Fibroblast of skin of left biceps (primary cell): ENCODE results near the gene TACC2.
A peak's percentile ranks its signal among the peaks of the same experiment; 100 is the strongest.
"Not testable (repeated sequence)": the region's sequence is repeated elsewhere in the genome, so short reads cannot be mapped to it uniquely, and the experiment has no call there.

Experiments used
- DNase-seq, 2 experiments: peaks; one replicate each; pipeline ENCODE4 v3.0.0-alpha.2; 2013; ENCODE audit warnings: low read depth in 2 of 2

The TACC2 gene

DNA sequence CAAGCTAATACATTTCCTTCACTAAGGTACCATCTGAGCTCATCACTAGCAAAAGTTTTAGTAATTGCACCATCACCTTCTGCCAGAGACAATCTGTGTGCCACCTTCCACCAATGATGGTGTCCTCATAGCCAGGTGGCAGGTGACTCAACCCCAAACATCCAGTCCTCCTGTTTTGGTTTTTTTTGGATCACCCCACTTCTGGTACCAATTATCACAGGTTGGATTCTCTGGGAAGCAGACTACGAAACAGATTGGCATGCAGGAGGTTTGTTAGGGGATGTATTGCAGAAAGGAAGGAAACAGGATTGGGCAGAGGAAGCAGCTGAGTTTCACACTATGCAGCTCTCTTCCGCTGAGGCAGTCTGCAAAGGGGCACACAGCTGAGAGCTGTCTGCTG, 4.5 kb upstream of the TACC2 start:
- no peak for DNase-seq

DNA sequence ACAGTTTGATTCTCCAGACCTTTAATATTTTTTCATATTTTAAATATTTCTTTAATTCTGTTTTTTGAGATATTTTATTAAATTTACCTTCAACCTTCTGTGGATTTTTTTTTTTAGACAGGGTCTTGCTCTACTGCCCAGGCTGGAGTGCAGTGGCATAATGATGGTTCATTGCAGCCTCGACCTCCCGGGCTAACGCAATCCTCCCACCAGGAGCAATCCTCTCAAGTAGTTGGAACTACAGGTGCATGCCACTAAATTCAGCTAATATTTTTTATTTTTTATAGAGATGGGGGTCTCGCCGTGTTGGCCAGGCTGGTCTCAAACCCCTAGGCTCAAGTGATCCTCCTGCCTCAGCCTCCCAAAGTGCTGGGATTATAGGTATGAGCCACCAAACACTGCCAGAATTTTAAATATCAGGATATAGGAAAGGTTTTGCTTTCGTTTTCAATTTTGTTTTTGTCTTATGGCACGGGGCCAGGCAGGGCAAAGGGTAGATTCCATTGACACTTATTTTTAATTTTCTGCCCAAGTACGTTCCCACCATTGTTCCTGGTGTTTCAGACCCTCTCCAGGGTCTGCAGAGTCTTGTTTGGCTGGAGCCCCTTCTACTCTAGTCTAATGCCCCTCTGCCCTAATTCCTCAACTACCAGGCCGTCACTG, 1.2 kb downstream of the TACC2 start:
- DNase-seq, result no peak

DNA sequence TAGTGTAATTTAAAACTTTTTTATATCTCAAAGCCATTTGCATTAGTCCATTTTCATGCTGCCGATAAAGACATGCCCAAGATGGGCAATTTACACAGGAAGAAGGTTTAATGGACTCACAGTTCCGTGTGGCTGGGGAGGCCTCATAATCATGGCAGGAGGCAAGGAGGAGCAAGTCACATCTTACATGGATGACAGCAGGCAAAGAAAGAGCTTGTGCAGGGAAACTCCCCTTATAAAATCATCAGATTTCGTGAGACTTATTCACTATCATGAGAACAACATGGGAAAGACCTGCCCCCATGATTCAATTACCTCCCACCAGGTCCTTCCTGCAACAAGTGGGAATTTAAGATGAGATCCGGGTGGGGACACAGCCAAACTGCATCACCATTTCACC, 2.8 kb downstream of the TACC2 start:
- not testable (repeated sequence) for DNase-seq

DNA sequence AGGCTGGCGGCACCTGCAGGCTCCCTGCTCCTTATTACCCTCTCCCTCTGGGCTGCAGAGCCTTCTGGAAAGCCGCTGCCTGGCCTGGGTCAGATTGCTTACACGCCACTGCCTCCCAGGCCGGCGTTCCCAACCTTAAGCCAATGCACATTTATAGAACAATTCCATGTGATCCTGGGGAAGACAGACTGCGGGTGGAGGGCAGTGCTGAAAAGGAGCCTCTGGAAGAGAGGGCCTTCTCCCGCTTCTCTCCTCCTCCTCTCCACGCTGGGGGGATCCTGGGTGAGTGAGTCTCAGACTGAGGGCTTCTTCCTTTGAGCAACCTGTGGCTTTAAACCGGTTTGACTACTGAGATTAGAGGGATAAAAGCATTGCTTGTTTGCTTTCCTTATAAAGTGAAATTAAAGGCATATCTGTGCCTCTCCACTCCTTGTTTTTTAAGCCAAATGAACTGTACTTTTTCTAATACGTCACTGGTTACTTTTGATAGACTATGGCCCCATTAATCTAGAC, 5.5 kb downstream of the TACC2 start:
- no peak for DNase-seq

DNA sequence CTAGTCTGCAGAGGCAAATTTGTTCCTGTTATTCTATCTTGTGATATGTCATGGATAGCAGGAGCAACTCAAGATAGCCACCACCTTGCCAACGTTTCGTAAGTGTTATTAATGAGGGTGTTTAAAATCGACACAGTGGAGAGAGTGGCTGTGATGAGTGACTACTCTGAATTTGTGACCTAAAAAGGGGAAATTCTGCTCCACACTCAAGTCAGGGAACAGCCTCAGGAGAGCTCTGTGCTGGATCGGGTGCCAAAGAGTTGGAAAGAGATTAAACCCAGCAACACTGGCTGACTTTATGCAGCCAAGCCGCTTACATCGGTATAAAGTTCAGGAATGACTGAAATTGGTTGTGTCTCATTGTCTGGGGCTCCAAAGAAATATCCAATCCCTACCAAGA, 9.5 kb downstream of the TACC2 start:
- DNase-seq, result no peak

DNA sequence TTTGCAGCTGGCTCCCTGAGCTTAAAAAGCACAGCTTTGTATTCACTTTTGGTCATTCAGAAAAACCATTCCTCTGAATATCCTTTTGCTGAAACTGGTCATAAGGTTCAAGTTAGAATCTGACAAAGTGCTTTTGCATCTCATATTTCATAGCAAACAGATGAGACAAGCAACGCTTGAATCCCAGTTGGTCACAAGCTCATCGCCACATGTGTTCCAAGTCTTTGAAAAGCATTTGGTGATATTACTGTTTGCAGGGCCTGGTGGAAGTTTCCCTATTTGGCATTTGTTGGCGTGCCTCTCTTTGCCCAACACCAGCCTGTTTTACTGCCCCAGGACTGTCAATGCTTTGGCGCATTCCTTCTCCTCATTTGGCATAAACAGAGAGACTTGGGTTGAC, 10.3 kb downstream of the TACC2 start:
- DNase-seq, result no peak

DNA sequence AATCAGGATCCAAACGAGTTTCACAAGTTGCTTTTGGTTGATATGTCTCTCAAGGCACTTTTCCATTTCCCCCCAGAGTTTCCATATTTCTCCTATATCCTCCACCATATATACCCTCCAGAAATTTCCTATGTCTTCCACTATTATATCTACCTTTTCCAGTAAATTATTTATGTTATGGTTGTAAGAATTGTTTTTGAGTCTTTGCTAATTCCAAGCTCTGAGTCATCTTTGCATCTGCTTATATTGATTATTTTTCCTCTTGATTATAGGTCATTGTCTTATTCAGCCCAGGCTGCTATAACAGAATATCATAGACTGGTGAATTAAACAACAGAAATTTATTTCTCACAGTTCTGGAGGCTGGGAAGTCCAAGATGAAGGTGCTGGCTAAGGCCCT, 12.7 kb downstream of the TACC2 start:
- DNase-seq, result no peak

DNA sequence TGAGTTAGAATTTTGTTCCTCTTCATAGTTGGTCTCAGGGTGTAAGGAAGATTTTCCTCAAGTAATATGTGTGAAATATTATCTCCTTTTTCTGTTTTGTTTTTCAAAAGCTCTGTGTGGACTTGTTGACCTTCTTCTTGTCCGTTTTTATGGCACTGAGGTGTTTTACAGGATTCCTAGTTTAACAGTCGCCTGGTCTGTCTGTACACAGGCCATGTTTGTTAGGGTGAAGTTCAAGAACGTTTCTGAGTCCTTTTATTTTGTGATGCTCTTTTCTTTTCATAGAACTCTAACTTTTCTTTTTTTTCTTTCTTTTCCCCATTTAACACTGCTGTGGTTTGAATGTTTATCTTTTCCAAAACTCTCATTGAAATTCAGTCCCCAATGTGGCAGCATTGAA, 18.5 kb downstream of the TACC2 start:
- DNase-seq, result no peak

DNA sequence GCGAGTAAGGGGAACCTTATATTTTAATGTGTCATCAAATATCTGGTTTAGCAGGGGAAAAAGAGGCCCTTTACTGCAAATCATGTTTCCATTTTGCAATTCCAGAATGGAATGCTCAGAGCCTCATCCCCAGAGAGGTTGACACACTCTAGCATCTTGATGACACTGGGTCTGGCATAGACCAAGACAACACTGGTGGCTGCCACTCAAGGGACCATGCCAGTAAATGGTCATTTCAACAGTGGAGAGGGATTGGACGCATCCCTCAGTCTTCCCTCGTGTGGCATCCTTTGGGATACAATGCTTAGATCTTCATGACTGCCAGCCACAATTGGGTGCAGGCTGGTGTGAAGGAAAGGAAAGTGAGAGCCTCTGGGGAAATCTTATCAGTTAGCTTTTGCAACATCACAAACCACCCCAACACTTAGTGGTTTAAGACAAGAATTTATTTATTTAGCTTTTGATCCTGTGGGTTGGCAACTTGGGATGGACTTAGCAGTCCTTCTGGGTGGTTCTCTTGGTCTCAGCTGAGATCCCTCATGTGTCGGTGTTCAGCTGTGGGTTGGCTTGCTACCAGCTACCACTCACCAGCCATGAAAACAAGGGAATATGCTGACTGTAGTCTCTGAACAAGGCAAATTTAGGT, 21.6 kb downstream of the TACC2 start:
- no peak for DNase-seq

DNA sequence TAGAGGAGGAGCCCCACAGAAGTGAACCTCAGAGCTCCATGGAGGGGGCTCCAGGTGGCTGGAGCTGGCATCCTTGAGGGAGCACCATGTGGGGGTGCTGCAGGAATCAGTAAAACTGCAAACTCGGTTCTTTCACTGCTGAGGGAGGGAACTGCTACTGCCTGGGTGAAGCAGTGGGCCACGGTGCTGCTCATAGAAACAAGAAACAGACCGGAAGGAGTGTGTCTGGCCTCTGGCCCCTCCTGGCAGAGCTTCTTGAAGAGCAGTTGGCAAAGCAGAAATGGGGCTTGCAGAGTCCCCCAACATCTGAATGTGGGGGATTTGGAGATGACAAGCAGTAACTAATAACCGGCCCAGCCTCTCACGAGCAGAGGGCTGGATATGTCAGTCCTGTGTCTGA, 23.8 kb downstream of the TACC2 start:
- no peak for DNase-seq

DNA sequence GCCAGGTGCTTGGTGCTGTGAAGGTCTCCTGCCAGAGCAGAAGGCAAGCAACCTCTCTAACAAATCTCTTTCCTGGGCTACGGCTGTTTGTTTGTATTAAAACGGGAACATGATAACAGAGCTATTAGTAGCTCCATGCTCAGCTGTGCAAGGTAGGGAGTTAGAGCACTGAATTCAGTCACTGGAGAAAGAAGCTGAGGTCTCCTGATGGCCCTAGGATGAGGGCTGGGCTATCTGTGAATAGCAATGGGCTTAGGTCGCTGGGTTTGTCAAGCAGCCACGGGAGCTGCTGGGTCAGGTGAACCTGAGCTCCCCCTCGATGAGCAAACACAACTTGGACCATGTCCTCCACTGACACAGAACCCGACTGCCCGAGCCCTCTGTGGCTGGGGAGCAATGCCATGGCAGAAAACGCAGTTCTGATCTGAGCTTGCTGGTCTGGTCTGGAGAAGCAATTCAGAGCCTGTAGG, 24.4 kb downstream of the TACC2 start:
- DNase-seq, result no peak

DNA sequence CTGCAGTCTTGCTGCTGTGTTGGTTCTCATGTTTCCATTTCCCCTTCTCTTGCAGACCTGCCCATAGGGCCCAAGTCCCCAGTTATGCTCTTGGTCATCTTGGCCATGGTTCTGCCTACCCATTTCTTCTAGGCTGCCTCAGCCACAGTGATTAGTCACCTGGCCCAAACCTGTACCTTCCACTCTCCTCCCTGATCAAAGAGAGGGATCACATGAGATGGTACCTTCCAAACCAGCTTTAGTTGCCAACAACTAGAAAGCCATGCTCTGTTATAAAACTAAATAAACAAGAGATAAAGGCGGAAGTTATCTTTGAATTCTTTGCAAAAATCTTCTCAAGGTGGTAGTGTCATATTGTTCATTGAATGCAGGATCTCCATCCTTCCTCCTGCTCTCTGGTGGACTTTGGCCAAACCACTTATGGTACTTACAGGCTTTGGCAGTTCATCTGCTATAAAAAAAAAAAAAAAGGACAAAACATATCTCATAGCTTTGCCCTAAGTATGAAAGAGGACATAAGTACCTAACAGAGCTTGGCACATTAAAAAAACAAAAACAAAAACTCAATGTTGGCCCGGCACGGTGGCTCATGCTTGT, 25.8 kb downstream of the TACC2 start:
- DNase-seq, result no peak

DNA sequence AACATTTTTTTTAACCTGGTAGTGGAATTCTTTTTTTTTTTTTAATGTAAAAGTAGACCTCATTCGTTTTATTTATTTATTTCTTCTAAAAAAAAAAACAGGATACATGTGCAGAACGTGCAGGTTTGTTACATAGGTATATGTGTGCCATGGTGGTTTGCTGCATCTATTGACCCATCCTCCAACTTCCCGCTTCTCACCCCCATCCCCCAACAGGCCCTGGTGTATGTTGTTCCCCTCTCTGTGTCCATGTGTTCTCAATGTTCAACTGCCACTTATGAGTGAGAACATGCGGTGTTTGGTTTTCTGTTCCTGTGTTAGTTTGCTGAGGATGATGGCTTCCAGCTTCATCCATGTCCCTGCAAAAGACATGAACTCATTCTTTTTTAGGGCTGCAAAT, 29.0 kb downstream of the TACC2 start:
- DNase-seq, result not testable (repeated sequence)

DNA sequence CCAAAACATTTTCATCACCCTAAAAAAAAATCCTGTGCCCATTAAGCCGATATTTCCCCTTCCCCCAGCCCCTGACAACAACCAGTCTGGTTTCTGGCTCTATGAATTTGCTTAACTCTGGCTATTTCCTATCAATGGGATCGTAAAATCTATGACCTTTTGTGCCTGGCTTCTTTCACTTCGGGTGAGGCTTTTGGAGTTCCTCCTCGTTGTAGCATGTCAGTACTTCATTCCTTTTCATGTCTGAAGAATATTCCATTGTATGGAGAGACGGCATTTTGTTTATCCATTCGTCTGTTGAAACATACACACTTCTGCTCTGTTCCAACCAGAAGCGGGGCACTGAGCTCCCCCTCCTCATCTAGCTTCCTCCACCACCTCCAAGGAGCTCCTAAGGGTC, 29.5 kb downstream of the TACC2 start:
- no peak for DNase-seq

DNA sequence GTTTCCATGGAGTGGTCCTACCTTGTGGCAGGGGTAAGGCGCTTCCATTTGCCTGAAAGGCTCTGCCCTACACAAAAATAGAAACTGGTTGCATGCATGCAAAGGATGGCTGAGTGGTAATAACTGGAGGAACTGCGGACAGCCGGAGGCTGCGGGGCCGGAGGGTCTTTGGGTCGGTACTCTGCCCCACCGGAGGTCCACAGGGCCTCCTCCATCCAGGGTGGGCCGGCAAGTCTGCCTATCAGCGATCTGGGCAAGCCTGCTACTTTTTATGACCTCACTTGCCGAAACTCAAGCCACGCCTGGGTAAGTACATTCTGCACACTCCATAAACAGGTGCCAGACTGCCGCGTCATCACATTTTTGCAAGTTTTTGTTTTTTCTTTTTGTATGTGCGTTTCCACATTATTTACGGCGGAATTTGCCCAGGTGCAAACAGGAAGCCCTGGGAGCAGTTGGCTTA, 30.0 kb downstream of the TACC2 start:
- no peak for DNase-seq

DNA sequence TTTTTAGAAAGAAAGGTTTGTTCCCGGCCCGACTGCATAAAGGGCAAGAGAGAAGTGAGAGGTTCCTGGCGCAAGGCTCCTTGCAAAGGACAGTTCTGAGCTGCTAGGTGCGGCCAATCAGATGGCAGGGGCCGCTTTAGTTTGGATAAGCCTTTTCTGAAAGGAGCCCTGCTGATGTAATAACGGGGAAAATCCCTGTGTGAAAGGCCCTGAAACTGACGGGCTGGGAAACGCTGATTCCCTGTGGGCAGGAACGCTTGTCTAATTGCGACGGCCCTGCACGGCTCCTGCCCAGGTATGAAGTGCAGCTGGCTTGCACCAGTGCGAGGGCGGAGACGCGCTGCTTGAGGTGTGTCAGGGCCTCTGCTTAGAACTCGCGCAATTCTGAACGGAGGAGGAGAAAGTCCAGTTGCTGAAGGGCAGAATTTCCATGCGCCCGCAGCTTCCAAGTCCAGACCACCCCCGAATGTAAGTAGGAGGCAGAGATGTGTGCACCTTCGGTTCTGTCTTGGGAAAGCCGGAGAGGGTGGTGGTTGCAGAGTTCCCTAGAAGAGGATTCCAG, 30.5 kb downstream of the TACC2 start:
- no peak for DNase-seq

DNA sequence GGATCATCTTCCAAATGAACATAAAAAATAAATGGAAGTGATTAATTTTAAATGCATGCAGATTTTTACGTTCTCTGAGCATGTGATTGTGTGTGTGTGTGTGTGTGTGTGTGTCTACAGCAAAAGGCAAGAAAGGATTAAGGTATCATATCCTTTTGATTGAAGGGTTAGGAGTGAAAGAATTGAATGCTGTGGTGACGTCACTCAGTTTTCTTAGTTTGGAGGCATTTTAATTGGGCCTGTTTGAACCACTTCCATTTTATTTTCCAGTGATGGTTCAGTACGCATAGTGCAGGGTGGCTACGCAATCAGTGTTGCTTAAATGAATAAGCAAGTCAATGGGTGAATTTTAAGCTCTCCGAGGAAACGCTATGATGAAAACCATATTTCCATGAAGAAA, 31.3 kb downstream of the TACC2 start:
- DNase-seq, result peak; percentile 3 to 5

DNA sequence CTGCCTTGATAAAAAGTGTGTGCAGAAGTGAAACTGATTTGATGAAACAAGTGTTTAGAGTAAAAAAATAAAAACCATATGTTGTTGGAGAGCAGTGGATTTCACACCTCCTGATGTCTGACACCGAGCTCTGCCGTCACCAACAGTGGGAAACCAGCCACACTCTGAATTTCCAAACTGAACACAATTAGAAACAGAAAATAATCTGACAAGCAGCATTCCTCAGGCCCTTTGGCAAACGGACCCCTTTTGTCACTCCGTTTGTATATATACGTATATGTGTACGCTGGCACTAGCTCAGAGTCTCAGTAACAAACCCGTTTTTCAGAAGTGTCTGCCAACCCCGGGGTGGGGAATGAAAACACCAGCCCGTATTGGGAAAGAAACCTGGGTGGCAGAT, 32.4 kb downstream of the TACC2 start:
- DNase-seq, result peak; percentile 52 to 62

DNA sequence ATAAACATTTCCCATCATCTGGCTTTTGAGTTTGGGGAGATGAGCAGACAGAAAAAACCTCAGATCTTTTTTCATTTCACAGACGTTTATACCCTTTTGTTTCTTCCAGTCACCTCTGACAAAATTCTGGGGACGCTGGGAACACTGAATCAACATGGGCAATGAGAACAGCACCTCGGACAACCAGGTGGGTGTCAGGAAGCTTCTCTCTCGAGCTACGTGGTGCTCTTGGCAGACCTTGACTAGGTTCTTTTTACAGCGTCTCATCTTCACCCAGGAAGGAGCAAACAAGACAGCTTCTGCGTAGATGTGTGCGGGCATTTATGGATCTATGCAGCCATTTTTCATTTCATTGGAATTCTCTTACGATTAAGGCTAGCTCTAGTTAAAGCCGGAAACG, 32.9 kb downstream of the TACC2 start:
- DNase-seq, result no peak

DNA sequence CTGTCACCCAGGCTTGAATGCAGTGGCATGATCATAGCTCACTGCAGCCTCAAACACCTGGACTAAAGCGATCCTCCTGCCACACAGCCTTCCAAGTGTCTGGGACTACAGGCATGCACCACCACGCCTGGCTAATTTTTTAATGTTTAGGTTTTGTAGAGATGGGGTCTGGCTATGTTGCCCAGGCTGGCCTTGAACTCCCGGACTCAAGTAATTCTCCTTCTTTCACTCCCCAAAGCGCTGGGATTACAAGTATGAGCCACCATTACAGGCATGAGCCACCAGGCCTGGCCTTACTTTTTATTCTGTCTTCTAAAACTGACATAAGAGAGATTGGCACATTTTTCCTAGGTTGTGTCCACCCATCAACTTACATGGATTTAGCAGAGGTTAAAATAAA, 33.3 kb downstream of the TACC2 start:
- no peak for DNase-seq

DNA sequence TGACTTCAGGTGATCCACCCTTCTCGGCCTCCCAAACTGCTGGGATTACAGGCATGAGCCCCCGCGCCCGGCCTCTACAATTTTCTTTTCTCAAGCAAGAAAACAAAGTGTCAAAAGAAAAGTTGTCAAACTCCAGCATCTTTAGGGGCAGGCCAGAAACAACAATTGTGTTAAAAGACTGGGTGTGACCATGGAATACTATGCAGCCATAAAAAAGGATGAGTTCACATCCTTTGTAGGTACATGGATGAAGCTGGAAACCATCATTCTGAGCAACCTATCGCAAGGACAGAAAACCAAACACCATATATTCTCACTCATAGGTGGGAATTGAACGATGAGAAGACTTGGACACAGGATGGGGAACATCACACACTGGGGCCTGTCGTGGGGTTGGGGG, 34.3 kb downstream of the TACC2 start:
- DNase-seq, result not testable (repeated sequence)

DNA sequence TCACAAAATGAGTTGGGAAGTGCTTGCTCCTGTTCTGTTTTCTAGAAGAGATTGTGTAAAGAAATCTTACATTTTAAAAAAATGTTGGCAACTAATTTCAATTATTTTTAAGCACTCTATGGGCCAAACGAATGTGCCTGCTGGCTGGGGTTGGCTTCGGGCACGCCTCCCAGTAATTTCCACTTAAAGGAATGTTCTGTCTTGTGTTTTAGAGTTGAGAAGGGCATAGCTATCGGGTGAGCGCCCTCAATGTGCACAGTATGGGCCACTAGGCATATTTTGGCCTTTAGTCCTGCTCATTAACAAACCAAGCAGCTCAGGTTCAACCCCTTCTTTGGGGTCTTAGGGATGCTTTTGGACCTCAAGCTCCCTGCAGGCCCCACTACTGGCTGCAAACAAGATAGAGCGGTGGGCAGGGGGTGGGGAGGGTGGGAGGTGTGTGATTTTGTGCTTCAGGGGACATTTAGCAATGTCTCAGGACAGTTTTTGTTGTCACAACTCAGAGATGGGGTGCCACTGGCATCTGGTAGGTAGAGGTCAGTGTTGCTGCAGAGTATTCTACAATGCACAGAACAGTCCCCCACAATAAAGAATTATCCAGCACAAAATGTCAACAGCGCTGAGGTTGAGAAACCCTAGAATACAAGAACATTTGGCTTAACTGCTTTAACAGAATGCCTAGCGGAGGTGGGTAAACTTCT, 40.7 kb downstream of the TACC2 start:
- no peak for DNase-seq
